Stomach smooth muscle (tissue), 2 donors: Measurements from ENCODE around the gene ARL15.

ENCODE experiments used
- H3K27ac ChIP-seq: one replicate; pipeline ENCODE4 v1.7.0; 2013; ENCODE audit warnings: mild to moderate bottlenecking, low read length, inconsistent platforms
- H3K27me3 ChIP-seq, 2 donors: one replicate each; pipeline ENCODE4 v1.7.0; 2013; ENCODE audit warnings: low read length in 2 of 2; ENCODE audit not compliant: insufficient read depth in 2 of 2, control insufficient read depth in 1 of 2
- H3K36me3 ChIP-seq, 2 donors: one replicate each; pipeline ENCODE4 v1.7.0; 2013; ENCODE audit warnings: low read length in 2 of 2; ENCODE audit not compliant: control insufficient read depth in 2 of 2, insufficient read depth in 2 of 2
- H3K4me1 ChIP-seq: one replicate; pipeline ENCODE4 v1.7.0; 2013; ENCODE audit warnings: low read length; ENCODE audit not compliant: control insufficient read depth, insufficient read depth
- H3K4me3 ChIP-seq, 2 donors: one replicate each; pipeline ENCODE4 v1.7.0; 2013; ENCODE audit warnings: low read length in 2 of 2
- H3K9ac ChIP-seq, 2 donors: one replicate each; pipeline ENCODE4 v1.7.0; 2013; ENCODE audit warnings: low read length in 2 of 2, mild to moderate bottlenecking in 1 of 2
- H3K9me3 ChIP-seq, 2 donors: one replicate each; pipeline ENCODE4 v1.7.0; 2013; ENCODE audit warnings: low read length in 2 of 2; ENCODE audit not compliant: control insufficient read depth in 2 of 2
- donor health status: healthy.
- donor health status: Pancreatic carcinoma.

The ARL15 gene

GRCh38 chr5:54301849-54302248 lies 8.5 kb downstream of the ARL15 start:
- Histone ChIP-seq H3K27me3 (no peaks in the 10 kb centered on the region), H3K9ac (no peak overlapping the region), H3K4me1 (no peaks in the 10 kb centered on the region), H3K36me3 (no peaks in the 10 kb centered on the region), H3K27ac (no peak overlapping the region), H3K4me3 (no peak overlapping the region), H3K9me3 (no peaks in the 10 kb centered on the region)

GRCh38 chr5:54301220-54301619 lies 9.2 kb downstream of the ARL15 start:
- H3K27me3 ChIP-seq, result no peaks in the 10 kb centered on the region
- H3K27ac ChIP-seq, result no peak overlapping the region
- no peak overlapping the region for H3K9ac ChIP-seq
- no peaks in the 10 kb centered on the region for H3K36me3 ChIP-seq
- H3K4me1 ChIP-seq, result peaks cover 2% of the 10 kb centered on the region
- H3K4me3 ChIP-seq, result no peak overlapping the region
- H3K9me3 ChIP-seq, result no peaks in the 10 kb centered on the region

- Histone ChIP-seq H3K4me1 (peaks cover 2% of the 10 kb centered on the region), H3K4me3 (no peak overlapping the region), H3K27ac (no peak overlapping the region), H3K9me3 (no peaks in the 10 kb centered on the region), H3K27me3 (no peaks in the 10 kb centered on the region), H3K36me3 (no peaks in the 10 kb centered on the region), H3K9ac (no peak overlapping the region)
Measured at GRCh38 chr5:54298947-54299346, 11.4 kb downstream of the ARL15 start.

- H3K4me3 ChIP-seq, result no peak overlapping the region
- peak overlapping the region in 1 of 2 donors; percentile 3 for H3K9ac ChIP-seq
- no peak overlapping the region for H3K27ac ChIP-seq
- no peaks in the 10 kb centered on the region for H3K36me3 ChIP-seq
- H3K4me1 ChIP-seq, result peaks cover 2% of the 10 kb centered on the region
- H3K27me3 ChIP-seq, result no peaks in the 10 kb centered on the region
- H3K9me3 ChIP-seq, result no peaks in the 10 kb centered on the region
Measured at GRCh38 chr5:54296386-54296785, 14.0 kb downstream of the ARL15 start.

GRCh38 chr5:54295651-54296276 lies 14.6 kb downstream of the ARL15 start:
- Histone ChIP-seq H3K36me3 (no peaks in the 10 kb centered on the region), H3K27me3 (no peaks in the 10 kb centered on the region), H3K9me3 (no peaks in the 10 kb centered on the region), H3K9ac (no peak overlapping the region), H3K4me1 (peaks cover 2% of the 10 kb centered on the region), H3K27ac (no peak overlapping the region), H3K4me3 (no peak overlapping the region)

GRCh38 chr5:54294097-54294667 lies 16.2 kb downstream of the ARL15 start:
- H3K9me3 ChIP-seq, result no peaks in the 10 kb centered on the region
- no peak overlapping the region for H3K4me3 ChIP-seq
- peaks cover 2% of the 10 kb centered on the region for H3K4me1 ChIP-seq
- no peak overlapping the region for H3K27ac ChIP-seq
- no peaks in the 10 kb centered on the region for H3K27me3 ChIP-seq
- no peaks in the 10 kb centered on the region for H3K36me3 ChIP-seq
- no peak overlapping the region for H3K9ac ChIP-seq

- peaks cover 2% of the 10 kb centered on the region for H3K4me1 ChIP-seq
Measured at GRCh38 chr5:54292866-54293265, 17.5 kb downstream of the ARL15 start.

GRCh38 chr5:54291498-54291897 lies 18.9 kb downstream of the ARL15 start:
- H3K9me3 ChIP-seq, result no peaks in the 10 kb centered on the region
- H3K4me3 ChIP-seq, result no peak overlapping the region
- no peaks in the 10 kb centered on the region for H3K36me3 ChIP-seq
- no peak overlapping the region for H3K9ac ChIP-seq
- peaks cover 2% of the 10 kb centered on the region for H3K4me1 ChIP-seq
- no peaks in the 10 kb centered on the region for H3K27me3 ChIP-seq
- no peak overlapping the region for H3K27ac ChIP-seq

More at GRCh38 chr5:54292866-54293265, 17.5 kb downstream of the ARL15 start:
- no peaks in the 10 kb centered on the region for H3K36me3 ChIP-seq
- no peak overlapping the region for H3K27ac ChIP-seq
- H3K27me3 ChIP-seq, result no peaks in the 10 kb centered on the region
- no peak overlapping the region for H3K9ac ChIP-seq
- H3K4me3 ChIP-seq, result no peak overlapping the region
- H3K9me3 ChIP-seq, result no peaks in the 10 kb centered on the region

GRCh38 chr5:54289769-54290168 lies 20.6 kb downstream of the ARL15 start:
- Histone ChIP-seq H3K36me3 (no peaks in the 10 kb centered on the region), H3K4me1 (no peaks in the 10 kb centered on the region), H3K27me3 (no peaks in the 10 kb centered on the region), H3K9me3 (no peaks in the 10 kb centered on the region), H3K9ac (no peak overlapping the region), H3K4me3 (no peak overlapping the region), H3K27ac (no peak overlapping the region)

GRCh38 chr5:54288568-54289217 lies 21.7 kb downstream of the ARL15 start:
- Histone ChIP-seq H3K9me3 (no peaks in the 10 kb centered on the region), H3K4me1 (no peaks in the 10 kb centered on the region), H3K4me3 (no peak overlapping the region), H3K9ac (no peak overlapping the region), H3K27me3 (no peaks in the 10 kb centered on the region), H3K36me3 (no peaks in the 10 kb centered on the region), H3K27ac (no peak overlapping the region)

- no peak overlapping the region for H3K27ac ChIP-seq
- H3K9ac ChIP-seq, result no peak overlapping the region
- H3K36me3 ChIP-seq, result no peaks in the 10 kb centered on the region
- H3K9me3 ChIP-seq, result no peaks in the 10 kb centered on the region
- no peaks in the 10 kb centered on the region for H3K4me1 ChIP-seq
- no peaks in the 10 kb centered on the region for H3K27me3 ChIP-seq
- no peak overlapping the region for H3K4me3 ChIP-seq
Measured at GRCh38 chr5:54285686-54286085, 24.7 kb downstream of the ARL15 start.
